HG02970 (cell line): ENCODE data around the gene GRAMD2B.
"Not testable (repeated sequence)": the region's sequence is repeated elsewhere in the genome, so short reads cannot be mapped to it uniquely, and the experiment has no call there.

ENCODE experiments used
- ATAC-seq: cut with Tn5 transposase; IDR thresholded peaks from one replicate; pipeline ENCODE4 v1.9.1; 2021; ENCODE audit warnings: mild to moderate bottlenecking, moderate library complexity, moderate number of reproducible peaks; ENCODE audit not compliant: unreplicated experiment, low FRiP score

The GRAMD2B gene

GRCh38 chr5:126446498-126447224, 23.5 kb downstream of the GRAMD2B start:
- no peak for ATAC-seq

GRCh38 chr5:126448720-126449119, 25.5 kb downstream of the GRAMD2B start:
- ATAC-seq, result no peak

DNA sequence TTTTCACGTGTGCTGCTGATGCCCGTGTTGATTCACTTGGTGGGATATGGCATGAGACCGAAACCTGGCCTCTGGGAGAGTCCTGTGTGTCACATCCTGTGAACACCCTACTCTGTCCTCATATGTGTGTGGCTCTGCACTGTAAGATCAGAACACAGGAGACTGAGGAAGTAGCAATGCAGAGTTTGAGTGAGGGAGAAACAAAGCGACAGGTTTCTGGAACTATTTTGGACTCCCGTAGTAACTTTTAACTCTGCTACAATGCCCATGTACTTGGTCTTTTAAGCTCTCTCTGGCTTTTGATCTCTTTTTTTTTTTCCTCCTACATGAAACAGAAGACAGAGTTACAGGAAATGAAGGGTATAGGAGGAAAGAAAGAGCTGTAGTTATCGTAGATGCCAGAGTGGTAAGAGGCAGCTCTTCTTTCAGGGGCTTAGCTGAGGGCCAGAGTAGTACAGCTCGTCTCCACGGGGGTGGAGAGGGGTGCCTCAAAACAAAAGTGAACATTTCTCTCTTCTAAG, 26.6 kb downstream of the GRAMD2B start:
- peak; percentile 67 for ATAC-seq

DNA sequence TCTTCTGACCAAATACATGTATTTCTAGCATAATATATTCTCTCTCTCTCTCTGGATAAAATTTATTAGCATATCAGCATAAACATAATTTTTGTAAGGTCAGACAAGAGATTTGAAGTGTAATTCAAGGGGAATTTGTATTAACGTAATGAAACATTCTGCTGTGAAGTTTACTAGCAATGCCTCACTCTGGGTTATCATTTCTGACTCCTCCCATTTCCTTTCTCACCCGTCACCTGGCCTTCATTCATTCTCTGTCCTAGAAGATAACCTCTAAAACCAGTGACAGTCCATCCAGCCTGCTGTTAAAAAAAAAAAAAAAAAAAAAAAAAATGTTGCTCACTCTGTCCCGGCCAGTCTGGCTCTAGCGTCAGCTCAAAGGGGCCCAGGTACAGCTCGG, 27.1 kb downstream of the GRAMD2B start:
- ATAC-seq, result peak; percentile 45

DNA sequence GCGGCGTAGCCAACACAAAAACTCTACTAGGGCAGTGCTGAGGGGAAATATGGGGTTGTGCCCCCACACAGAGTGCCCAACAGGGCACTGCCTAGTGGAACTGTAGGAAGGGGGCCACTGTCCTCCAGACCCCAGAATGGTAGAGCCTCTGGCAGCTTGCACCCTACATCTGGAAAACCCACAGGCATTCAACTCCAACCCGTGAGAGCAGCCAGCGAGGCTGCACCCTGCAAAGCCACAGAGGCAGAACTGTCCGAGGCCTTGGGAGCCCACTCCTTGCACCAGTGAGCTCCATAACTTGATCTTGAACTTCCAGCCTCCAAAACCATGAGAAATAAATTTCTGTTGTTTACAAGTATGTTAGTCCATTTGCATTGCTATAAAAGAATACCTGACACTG, 27.7 kb downstream of the GRAMD2B start:
- ATAC-seq, result no peak

DNA sequence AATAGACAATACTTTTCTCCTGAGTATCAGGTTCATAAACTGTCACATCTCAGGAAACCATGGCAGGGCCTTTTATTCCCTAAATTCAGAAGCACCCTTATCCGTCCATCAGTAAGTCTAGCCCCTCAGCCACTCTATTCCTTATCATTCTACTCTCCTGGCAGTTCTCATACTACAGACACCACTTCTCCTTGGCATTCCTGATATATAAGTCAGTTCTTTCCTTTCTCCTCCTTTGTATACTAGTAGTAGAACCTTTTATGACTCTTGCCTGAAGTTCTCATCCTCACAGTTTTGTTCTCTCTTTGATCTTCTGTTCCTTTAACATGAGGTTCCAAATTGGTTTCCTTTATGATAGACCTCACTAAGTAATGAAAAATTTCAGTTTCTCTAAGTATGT, 29.3 kb downstream of the GRAMD2B start:
- ATAC-seq, result no peak

DNA sequence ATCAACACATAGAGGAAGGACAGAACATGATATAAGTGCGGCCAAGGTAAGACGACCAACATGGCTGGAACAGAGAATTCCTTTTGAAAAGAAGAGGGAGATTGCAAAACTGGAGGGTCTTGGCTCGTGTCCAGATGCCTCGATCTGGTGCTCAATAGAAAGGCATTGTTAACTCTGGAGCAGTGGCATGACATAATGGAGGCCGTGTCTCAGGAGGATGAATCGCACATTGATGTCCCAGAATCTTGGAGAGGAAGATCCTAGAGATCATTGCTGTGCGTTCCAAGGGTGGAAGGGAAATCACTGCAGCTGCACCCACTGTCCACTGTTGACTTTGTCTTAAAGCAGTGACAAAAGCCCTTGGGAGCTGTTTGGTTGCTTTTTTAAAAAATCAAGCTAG, 30.9 kb downstream of the GRAMD2B start:
- no peak for ATAC-seq

- no peak for ATAC-seq
Measured at GRCh38 chr5:126454535-126454934, 31.3 kb downstream of the GRAMD2B start.

GRCh38 chr5:126455264-126455663, 32.1 kb downstream of the GRAMD2B start:
- no peak for ATAC-seq

GRCh38 chr5:126455728-126456127, 32.5 kb downstream of the GRAMD2B start:
- ATAC-seq, result no peak

DNA sequence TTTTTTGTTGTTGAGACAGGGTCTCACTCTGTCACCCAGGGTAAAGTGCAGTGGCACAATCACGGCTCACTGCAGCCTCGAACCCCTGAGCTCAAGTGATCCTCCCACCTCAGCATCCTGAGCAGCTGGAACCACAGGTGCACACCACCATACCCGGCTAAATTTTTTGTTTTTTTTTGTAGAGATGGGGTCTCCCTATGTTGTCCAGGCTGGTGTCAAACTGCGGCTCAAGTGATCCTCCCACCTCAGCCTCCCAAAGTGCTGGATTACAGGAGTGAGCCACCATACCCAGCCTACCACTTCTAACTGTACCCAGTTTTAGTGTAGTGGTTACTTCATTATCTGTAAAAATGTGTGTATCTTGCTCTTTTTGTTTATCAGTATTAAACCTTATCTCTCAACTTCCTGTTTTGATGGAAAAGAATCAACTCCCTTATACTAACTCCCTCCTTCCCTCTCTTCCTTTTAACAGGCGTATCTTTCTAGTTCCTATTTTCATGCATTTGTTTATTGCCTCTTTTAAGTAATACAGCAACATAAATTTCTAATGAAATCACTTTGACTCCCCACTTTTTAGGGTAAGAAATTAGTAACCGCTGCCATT, 33.1 kb downstream of the GRAMD2B start:
- ATAC-seq, result no peak

GRCh38 chr5:126460459-126460858, 37.2 kb downstream of the GRAMD2B start:
- no peak for ATAC-seq

GRCh38 chr5:126460977-126461376, 37.8 kb downstream of the GRAMD2B start:
- no peak for ATAC-seq

- ATAC-seq, result peak; percentile 5
Measured at GRCh38 chr5:126461838-126462237, 38.6 kb downstream of the GRAMD2B start.

- ATAC-seq, result peak; percentile 47
Measured at GRCh38 chr5:126462239-126463014, 39.2 kb downstream of the GRAMD2B start.

- no peak for ATAC-seq
Measured at GRCh38 chr5:126464016-126464415, 40.8 kb downstream of the GRAMD2B start.

GRCh38 chr5:126464959-126465358, 41.8 kb downstream of the GRAMD2B start:
- ATAC-seq, result no peak

DNA sequence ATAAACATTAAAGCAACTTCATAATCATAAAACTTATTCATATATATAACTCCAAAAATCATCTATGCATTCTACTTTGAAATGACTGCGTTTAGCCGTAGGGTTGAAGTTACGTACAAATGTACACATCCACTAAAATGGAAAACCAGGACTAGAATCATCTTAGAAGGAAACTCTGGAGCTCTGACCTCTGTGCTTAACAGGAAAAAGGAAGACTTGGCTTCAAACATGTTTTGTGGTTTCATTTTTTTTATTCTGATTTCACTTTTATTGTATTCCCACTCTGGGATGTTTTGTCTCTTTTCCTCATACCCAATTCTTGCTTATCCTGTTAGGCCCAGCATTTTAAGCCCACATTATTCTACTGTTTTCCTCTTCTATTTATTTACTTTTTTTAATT, 44.9 kb downstream of the GRAMD2B start:
- no peak for ATAC-seq

DNA sequence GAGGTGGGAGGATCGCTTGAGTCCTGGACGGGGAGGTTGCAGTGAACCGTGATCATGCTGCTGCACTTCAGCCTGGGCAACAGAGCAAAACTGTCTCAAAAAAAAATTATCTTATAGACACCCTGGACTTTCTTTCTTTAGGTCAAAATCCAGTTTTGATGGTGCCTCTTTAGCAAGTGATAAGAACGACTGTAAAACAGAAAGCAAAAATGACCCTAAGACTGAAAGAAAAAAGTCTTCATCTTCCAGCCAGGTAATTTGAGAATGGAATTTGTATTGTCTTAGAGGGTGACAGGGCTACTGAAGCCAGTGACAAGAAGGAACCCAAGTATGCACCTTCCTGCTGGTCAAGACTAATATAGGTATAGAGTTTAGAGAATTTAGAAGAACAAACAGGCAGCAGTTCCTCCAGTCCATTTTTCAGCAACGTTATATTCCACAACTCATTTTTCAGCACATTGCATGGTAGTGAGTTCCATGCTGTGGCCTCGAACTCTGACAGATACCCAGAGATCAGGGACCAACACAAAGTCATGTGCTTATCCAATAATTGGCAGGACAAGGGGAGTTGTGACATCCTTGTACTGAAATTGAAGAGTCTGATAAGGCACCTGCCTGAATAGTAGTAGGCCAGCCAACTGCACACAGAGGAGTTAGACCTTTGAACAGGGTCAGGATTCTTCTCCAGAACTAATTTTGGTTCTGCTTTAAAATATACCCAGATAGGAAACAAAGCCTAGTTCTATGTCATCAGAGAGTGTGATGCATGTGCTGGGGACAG, 46.5 kb downstream of the GRAMD2B start:
- ATAC-seq, result no peak

DNA sequence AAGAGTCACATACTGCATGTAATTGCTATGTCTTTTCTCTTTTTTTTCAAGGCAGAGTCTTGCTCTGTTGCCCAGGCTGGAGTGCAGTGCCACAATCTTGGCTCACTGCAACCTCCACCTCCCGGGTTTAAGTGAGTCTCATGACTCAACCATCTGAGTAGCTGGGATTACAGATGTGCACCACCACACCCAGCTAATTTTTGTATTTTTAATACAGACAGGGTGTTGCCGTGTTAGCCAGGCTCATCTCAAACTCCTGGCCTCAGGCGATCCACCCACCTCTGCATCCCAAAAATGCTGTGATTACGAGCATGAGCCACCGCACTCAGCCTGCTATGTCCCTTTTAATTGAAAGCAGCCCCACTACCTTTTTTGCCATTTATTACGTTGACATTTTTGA, 47.3 kb downstream of the GRAMD2B start:
- ATAC-seq, result not testable (repeated sequence)

- no peak for ATAC-seq
Measured at GRCh38 chr5:126471247-126471646, 48.0 kb downstream of the GRAMD2B start.
